DND-41 (cell line): ENCODE data around the gene CACNA1E.

Source experiments
- ATAC-seq: fragments of 200-7000 bp; cut with Tn5 transposase; 3 replicates; pipeline ENCODE4 v1.9.1; 2021; ENCODE audit warnings: low read depth; ENCODE audit not compliant: insufficient read depth
- DNase-seq: peaks from one replicate; pipeline ENCODE4 v3.0.0-alpha.2; 2020
- H2AFZ ChIP-seq: 2 replicates; pipeline ENCODE4 v1.6.0; 2012; ENCODE audit warnings: low read depth, low read length
- H3K27ac ChIP-seq: 2 replicates; pipeline ENCODE4 v1.5.1; 2012; ENCODE audit warnings: low read length, inconsistent platforms
- H3K27me3 ChIP-seq: fragments of 200-600 bp; sonication (generic); 2 replicates; pipeline ENCODE4 v1.6.0; 2012; ENCODE audit warnings: low read length, mild to moderate bottlenecking, inconsistent platforms; ENCODE audit not compliant: insufficient read depth, poor library complexity
- H3K36me3 ChIP-seq: 2 replicates; pipeline ENCODE4 v1.5.1; 2012; ENCODE audit warnings: low read length, inconsistent platforms; ENCODE audit not compliant: insufficient read depth
- H3K4me1 ChIP-seq: 2 replicates; pipeline ENCODE4 v1.5.1; 2012; ENCODE audit warnings: mild to moderate bottlenecking, low read length; ENCODE audit not compliant: insufficient read depth
- H3K4me2 ChIP-seq: 2 replicates; pipeline ENCODE4 v1.6.0; 2012; ENCODE audit warnings: mild to moderate bottlenecking, moderate library complexity, low read length, inconsistent platforms; ENCODE audit not compliant: insufficient read depth
- H3K4me3 ChIP-seq, 2 experiments: fragments of 200-600 bp in 1 of 2; shearing (Covaris generic) in 1 of 2; 2 replicates each; pipeline ENCODE4 v1.5.1; 2012 to 2016; ENCODE audit warnings: inconsistent platforms in 2 of 2, low read length in 2 of 2, mild to moderate bottlenecking in 2 of 2, low read depth in 1 of 2, moderate library complexity in 1 of 2
- H3K79me2 ChIP-seq: 2 replicates; pipeline ENCODE4 v1.6.0; 2012; ENCODE audit warnings: low read length, inconsistent platforms; ENCODE audit not compliant: insufficient read depth
- H3K9ac ChIP-seq: 2 replicates; pipeline ENCODE4 v1.6.0; 2012; ENCODE audit warnings: low read depth, mild to moderate bottlenecking, inconsistent platforms, low read length, moderate library complexity
- H3K9me3 ChIP-seq: 2 replicates; pipeline ENCODE4 v1.5.1; 2012; ENCODE audit warnings: low read length, moderate library complexity, mild to moderate bottlenecking, inconsistent platforms; ENCODE audit not compliant: insufficient read depth, severe bottlenecking
- H4K20me1 ChIP-seq: 2 replicates; pipeline ENCODE4 v1.6.0; 2012; ENCODE audit warnings: low read length; ENCODE audit not compliant: insufficient read depth
- EZH2 ChIP-seq: IDR thresholded peaks from 3 replicates; pipeline ENCODE4 v1.6.1; 2012; ENCODE audit warnings: borderline replicate concordance, low read depth, mild to moderate bottlenecking, moderate library complexity, low read length, inconsistent platforms; ENCODE audit not compliant: severe bottlenecking
- TF ChIP-seq, protein P1 (sequence below): IDR thresholded peaks from 2 replicates; pipeline ENCODE4 v1.5.1; 2012; ENCODE audit warnings: borderline replicate concordance, low read length, moderate library complexity, mild to moderate bottlenecking; ENCODE audit not compliant: poor library complexity, severe bottlenecking; ENCODE audit errors: extremely low read depth

The CACNA1E gene

GRCh38 chr1:181459067-181459466 is 24.2 kb upstream of the CACNA1E start:
- H3K79me2 ChIP-seq, result no peaks in the 10 kb centered on the region
- DNase-seq (no peak), ATAC-seq (no peak)
- no peak overlapping the region for H3K27ac ChIP-seq
- H3K4me2 ChIP-seq, result no peak overlapping the region
- TF ChIP-seq, protein P1, sequence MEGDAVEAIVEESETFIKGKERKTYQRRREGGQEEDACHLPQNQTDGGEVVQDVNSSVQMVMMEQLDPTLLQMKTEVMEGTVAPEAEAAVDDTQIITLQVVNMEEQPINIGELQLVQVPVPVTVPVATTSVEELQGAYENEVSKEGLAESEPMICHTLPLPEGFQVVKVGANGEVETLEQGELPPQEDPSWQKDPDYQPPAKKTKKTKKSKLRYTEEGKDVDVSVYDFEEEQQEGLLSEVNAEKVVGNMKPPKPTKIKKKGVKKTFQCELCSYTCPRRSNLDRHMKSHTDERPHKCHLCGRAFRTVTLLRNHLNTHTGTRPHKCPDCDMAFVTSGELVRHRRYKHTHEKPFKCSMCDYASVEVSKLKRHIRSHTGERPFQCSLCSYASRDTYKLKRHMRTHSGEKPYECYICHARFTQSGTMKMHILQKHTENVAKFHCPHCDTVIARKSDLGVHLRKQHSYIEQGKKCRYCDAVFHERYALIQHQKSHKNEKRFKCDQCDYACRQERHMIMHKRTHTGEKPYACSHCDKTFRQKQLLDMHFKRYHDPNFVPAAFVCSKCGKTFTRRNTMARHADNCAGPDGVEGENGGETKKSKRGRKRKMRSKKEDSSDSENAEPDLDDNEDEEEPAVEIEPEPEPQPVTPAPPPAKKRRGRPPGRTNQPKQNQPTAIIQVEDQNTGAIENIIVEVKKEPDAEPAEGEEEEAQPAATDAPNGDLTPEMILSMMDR, result no peak
- no peak for TF ChIP-seq EZH2
- H4K20me1 ChIP-seq, result no peaks in the 10 kb centered on the region
- no peak overlapping the region for H3K9ac ChIP-seq
- no peaks in the 10 kb centered on the region for H3K4me1 ChIP-seq
- H2AFZ ChIP-seq, result no peak overlapping the region
- peaks cover 3% of the 10 kb centered on the region for H3K9me3 ChIP-seq
- peaks cover 3% of the 10 kb centered on the region for H3K27me3 ChIP-seq
- no peaks in the 10 kb centered on the region for H3K36me3 ChIP-seq
- no peak overlapping the region for H3K4me3 ChIP-seq

DNA sequence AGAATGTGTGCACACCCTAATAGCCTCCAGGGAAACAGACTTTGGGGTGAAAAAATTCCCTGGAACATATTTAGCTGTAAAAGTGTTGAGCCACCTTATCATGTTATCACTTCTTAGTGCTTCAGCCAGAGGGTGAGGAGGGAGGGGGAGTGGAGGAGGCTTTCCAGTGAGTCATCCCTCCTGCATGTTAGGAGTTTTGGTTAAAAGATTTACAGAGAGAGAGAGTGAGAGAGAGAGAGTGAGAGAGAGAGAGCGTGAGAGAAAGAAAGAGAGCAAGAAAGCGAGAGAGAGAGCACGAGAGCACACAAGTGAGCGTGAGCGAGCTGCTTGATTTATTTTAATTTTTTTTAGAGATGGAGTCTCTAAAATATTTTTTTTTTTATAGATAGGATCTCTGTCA is 13.5 kb upstream of the CACNA1E start:
- no peaks in the 10 kb centered on the region for H3K9me3 ChIP-seq
- no peak overlapping the region for H3K9ac ChIP-seq
- no peak for ATAC-seq
- no peak overlapping the region for H3K27ac ChIP-seq
- H3K79me2 ChIP-seq, result no peaks in the 10 kb centered on the region
- no peak overlapping the region for H3K4me2 ChIP-seq
- no peak for DNase-seq
- H3K4me3 ChIP-seq, result no peak overlapping the region
- H2AFZ ChIP-seq, result no peak overlapping the region
- H3K36me3 ChIP-seq, result no peaks in the 10 kb centered on the region
- H4K20me1 ChIP-seq, result no peaks in the 10 kb centered on the region
- TF ChIP-seq EZH2, result no peak
- TF ChIP-seq, protein P1, result no peak
- H3K4me1 ChIP-seq, result no peaks in the 10 kb centered on the region
- H3K27me3 ChIP-seq, result peaks cover 31% of the 10 kb centered on the region

DNA sequence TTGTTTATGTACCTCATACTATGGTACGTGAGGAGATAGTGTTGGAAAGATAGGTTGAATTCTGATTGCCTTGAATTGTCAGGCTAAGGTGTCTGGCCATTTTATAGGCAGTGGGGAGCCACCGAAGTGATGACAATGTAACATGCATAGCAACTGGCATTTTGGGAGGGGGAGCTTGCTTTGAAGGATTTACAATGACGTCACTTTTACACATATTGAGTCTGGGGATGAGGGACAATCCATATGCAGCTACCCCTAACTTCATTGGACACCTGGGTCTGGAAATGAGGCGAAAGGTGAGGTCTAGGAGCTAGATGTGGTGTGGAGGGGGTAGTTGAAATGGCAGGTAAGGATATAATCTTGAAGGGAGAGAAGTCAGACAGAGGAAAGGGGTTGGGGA is 7.7 kb upstream of the CACNA1E start:
- no peak overlapping the region for H3K27ac ChIP-seq
- H3K9ac ChIP-seq, result no peak overlapping the region
- ATAC-seq (no peak), DNase-seq (no peak)
- no peaks in the 10 kb centered on the region for H3K36me3 ChIP-seq
- H3K4me3 ChIP-seq, result no peak overlapping the region
- no peak overlapping the region for H3K4me2 ChIP-seq
- H4K20me1 ChIP-seq, result no peaks in the 10 kb centered on the region
- no peaks in the 10 kb centered on the region for H3K4me1 ChIP-seq
- peaks cover 46% of the 10 kb centered on the region for H3K27me3 ChIP-seq
- no peaks in the 10 kb centered on the region for H3K79me2 ChIP-seq
- H3K9me3 ChIP-seq, result no peaks in the 10 kb centered on the region
- TF ChIP-seq, protein P1, result no peak
- TF ChIP-seq EZH2, result no peak
- H2AFZ ChIP-seq, result no peak overlapping the region

GRCh38 chr1:181476581-181476980 is 6.7 kb upstream of the CACNA1E start:
- no peaks in the 10 kb centered on the region for H3K79me2 ChIP-seq
- no peak overlapping the region for H3K27ac ChIP-seq
- no peaks in the 10 kb centered on the region for H4K20me1 ChIP-seq
- no peak overlapping the region for H2AFZ ChIP-seq
- DNase-seq (no peak), ATAC-seq (no peak)
- no peak overlapping the region for H3K4me3 ChIP-seq
- no peaks in the 10 kb centered on the region for H3K9me3 ChIP-seq
- H3K9ac ChIP-seq, result no peak overlapping the region
- peaks cover 50% of the 10 kb centered on the region for H3K27me3 ChIP-seq
- H3K36me3 ChIP-seq, result no peaks in the 10 kb centered on the region
- TF ChIP-seq, protein P1, result no peak
- no peak for TF ChIP-seq EZH2
- H3K4me2 ChIP-seq, result no peak overlapping the region
- no peaks in the 10 kb centered on the region for H3K4me1 ChIP-seq
